Esophagus muscularis mucosa (tissue), 4 donors: ENCODE results near the gene F11R. TPM values are rescaled to one million over a fixed set of nuclear protein-coding genes. Genes with fewer than 3 reads are reported as not detected.

ENCODE experiments used
- DNase-seq: peaks from one replicate; pipeline ENCODE4 v3.0.0-alpha.2; 2017; ENCODE audit errors: extremely low spot score
- H3K27ac ChIP-seq, 4 donors: fragments of 200-600 bp; sonication (generic); replicated peaks in 1 of 4; 1 replicate in 3 of 4; 2 replicates in 1 of 4; pipeline ENCODE4 v1.5.1; 2016 to 2019; ENCODE audit warnings: mild to moderate bottlenecking in 1 of 4
- H3K27me3 ChIP-seq, 4 donors: fragments of 200-600 bp; sonication (generic); one replicate each; pipeline versions ENCODE4 v1.5.1 to v1.6.0; 2016 to 2019
- H3K36me3 ChIP-seq, 4 donors: fragments of 200-600 bp; sonication (generic); one replicate each; pipeline ENCODE4 v1.5.1; 2016 to 2019
- H3K4me1 ChIP-seq, 4 donors: fragments of 200-600 bp; sonication (generic); one replicate each; pipeline ENCODE4 v1.5.1; 2016 to 2019
- H3K4me3 ChIP-seq, 4 donors: fragments of 200-600 bp; sonication (generic); 1 replicate in 2 of 4; 2 replicates in 2 of 4; pipeline ENCODE4 v1.5.1; 2016 to 2019; ENCODE audit warnings: mild to moderate bottlenecking in 4 of 4, moderate library complexity in 1 of 4
- H3K9me3 ChIP-seq, 4 donors: fragments of 200-600 bp; sonication (generic); 1 replicate in 3 of 4; 2 replicates in 1 of 4; pipeline ENCODE4 v1.5.1; 2016 to 2019
- CTCF ChIP-seq, 3 experiments: fragments of 200-600 bp in 2 of 3; fragments of 450-650 bp in 1 of 3; sonication (generic) in 2 of 3; IDR thresholded peaks; one replicate each; pipeline ENCODE4 v1.5.1; 2017 to 2019; ENCODE audit warnings: antibody characterized with exemption in 3 of 3, mild to moderate bottlenecking in 2 of 3, moderate library complexity in 1 of 3
- EP300 ChIP-seq: sonication (generic); formaldehyde crosslinking; IDR thresholded peaks from one replicate; pipeline ENCODE4 v1.6.1; 2017; ENCODE audit warnings: antibody characterized with exemption
- POLR2A ChIP-seq: fragments of 450-650 bp; IDR thresholded peaks from one replicate; pipeline ENCODE4 v1.6.1; 2017; ENCODE audit warnings: antibody characterized with exemption, moderate library complexity, mild to moderate bottlenecking, low read depth
- POLR2AphosphoS5 ChIP-seq, 2 donors: sonication (generic); formaldehyde crosslinking; IDR thresholded peaks; one replicate each; pipeline ENCODE4 v1.6.1; 2017; ENCODE audit warnings: antibody characterized with exemption in 2 of 2
- WGBS: methylation state at CpG from one replicate; pipeline ENCODE4 v1.1.5; 2018; 5-methylcytosine and 5-hydroxymethylcytosine counted together
- intact Hi-C: fragments of 100-400 bp; cut with DNase I; formaldehyde crosslinking; loops from one replicate; pipeline ENCODE4 v1.15.1; 2023
- total RNA-seq, 4 donors: library from RNA; depleted of rRNA; stranded (reverse); fragments of >200 nt; gene quantifications; one replicate each; pipeline versions ENCODE4 v1.1.0 to v1.2.1, GENCODE V29; 2016

Gene F11R
- 10 to 100 TPM in 3 of 4 donors, 1 to 10 TPM in 1; 9.1 to 17.7 (median 14.9) TPM for total RNA-seq

DNA sequence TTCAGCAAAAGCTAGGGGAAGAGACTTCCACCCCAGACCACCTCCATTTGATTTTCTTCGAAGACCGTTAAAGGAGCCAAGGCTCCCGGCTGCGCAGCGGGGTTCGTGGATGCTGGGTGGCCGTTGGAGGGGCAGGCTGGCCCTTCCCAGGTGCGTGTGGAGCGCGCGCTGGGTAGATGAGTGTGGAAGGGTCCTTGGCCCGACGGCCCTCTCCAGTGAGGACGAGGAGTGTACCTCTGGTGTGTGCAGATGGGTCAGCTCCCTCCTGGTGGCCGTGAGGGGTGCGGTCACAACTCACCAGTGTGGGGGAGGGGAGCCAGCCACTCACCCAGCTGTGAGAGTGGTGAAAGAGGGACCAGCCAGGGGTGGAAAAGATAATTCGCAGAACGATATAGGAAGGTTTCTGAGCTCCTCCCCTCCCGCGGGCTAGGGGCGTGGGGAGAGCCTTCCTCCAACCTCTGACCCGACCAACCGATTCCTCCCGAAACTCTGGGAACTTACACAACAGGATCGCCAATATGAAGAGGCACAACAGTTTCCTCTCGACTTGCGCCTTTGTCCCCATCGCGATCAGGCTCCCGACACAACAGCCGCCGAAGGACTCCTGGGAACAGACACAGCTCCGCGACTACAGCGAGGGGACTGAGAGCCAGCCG, at the start of gene F11R:
TSS of gene F11R (minus strand) at position 644 of the 656 bp plus-strand sequence. CDS start at position 565, 79 bp downstream.
- Histone ChIP-seq H3K4me1 (peaks cover 13 to 21% (median 18%) of the 10 kb centered on the region in 4 donors), H3K36me3 (no peaks in the 10 kb centered on the region), H3K9me3 (no peaks in the 10 kb centered on the region), H3K4me3 (peak within 1 kb of the TSS; percentile 56 to 62 (median 56)), H3K27ac (peak within 1 kb of the TSS; percentile 56 to 73 (median 64)), H3K27me3 (peaks cover 0 to 44% (median 11%) of the 10 kb centered on the region in 4 donors)
- no peak for DNase-seq
- TF ChIP-seq EP300 (no peak), CTCF (IDR thresholded peaks at IDR 0.05) (no peak), POLR2AphosphoS5 (IDR thresholded peaks at IDR 0.05) (peak in 1 of 2 donors; percentile 59), POLR2A (no peak)
- intact Hi-C loops: no loop called here
- 6% methylated on average over 32 of the region's 36 CpGs for WGBS

DNA sequence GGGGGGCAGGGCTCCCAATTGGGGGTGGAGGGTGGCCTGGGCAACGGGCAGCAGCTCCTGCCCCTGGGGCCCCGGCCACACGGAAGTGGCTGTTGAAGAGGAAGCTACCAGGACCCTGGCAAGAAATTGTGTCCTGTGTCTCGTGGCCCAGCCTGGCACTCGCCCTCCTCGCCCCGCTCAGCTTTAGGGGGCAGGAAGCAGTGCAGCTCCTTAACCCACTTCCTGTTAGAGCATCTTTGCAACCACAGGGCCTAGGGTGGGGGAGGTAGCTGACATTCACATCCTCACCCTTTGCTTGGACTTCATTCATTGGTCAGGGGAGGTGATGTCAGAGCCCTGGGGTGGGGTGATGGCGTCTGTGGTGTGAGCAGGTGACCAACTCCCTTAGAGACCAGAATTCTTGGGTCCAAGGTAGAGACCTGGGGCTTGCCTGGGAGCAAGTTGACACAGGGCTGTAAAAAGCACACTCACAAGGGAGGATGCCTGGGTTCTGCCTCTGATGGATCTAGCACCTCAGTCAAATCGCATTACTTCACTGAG, 48.8 kb upstream of the F11R start, which contains the start of gene ARHGAP30:
TSS of gene ARHGAP30 (minus strand) at position 161 of the 540 bp plus-strand sequence. CDS start 267 bp downstream, outside the sequence.
- peak within 1 kb of the TSS; percentile 31 to 58 (median 54) for H3K27ac ChIP-seq
- intact Hi-C loops: no loop called here
- H3K27me3 ChIP-seq: peaks cover 0 to 20% (median 0%) of the 10 kb centered on the region in 4 donors
- no peak for TF ChIP-seq POLR2A
- TF ChIP-seq POLR2AphosphoS5 (IDR thresholded peaks at IDR 0.05): peak; percentile 28 to 38
- no peak for TF ChIP-seq EP300
- H3K4me1 ChIP-seq: no peaks in the 10 kb centered on the region
- peak within 1 kb of the TSS; percentile 38 to 53 (median 40) for H3K4me3 ChIP-seq
- no peak for DNase-seq
- 76% methylated on average over 9 of the region's 9 CpGs for WGBS
- no peaks in the 10 kb centered on the region for H3K9me3 ChIP-seq
- H3K36me3 ChIP-seq: no peaks in the 10 kb centered on the region

DNA sequence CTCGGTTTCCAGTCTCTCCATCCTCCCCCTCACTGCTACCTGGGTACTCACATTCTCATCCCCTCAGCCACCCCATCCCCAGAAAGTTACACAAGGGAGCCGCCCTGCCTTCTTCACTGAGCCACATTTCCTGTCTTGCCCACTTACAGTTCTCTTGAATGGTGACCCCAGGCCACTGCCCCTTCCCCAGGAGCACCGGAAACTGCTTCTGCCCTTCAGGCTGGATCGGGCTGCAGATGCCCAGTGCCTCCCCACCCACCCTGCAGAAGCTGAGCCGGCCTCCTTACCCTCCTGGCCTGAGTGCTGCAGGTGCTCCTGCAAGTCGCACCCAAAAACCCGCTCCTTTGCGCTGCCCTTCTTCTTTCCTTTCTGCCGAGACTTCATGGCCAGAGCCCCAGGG, 48.3 kb upstream of the F11R start:
- no peaks in the 10 kb centered on the region for H3K9me3 ChIP-seq
- H3K4me1 ChIP-seq: no peaks in the 10 kb centered on the region
- peaks cover 0 to 21% (median 0%) of the 10 kb centered on the region in 4 donors for H3K27me3 ChIP-seq
- WGBS: 82% methylated on average over 9 of the region's 9 CpGs
- H3K4me3 ChIP-seq: peak overlapping the region; percentile 38 to 53 (median 40)
- intact Hi-C loops: no loop called here
- no peaks in the 10 kb centered on the region for H3K36me3 ChIP-seq
- TF ChIP-seq POLR2AphosphoS5 (IDR thresholded peaks at IDR 0.05) (no peak), POLR2A (no peak), CTCF (IDR thresholded peaks at IDR 0.05) (no peak), EP300 (no peak)
- no peak for DNase-seq
- peak overlapping the region; percentile 31 to 58 (median 54) for H3K27ac ChIP-seq

GRCh38 chr1:161068306-161069234, 47.6 kb upstream of the F11R start:
- Histone ChIP-seq H3K27me3 (peaks cover 0 to 21% (median 0%) of the 10 kb centered on the region in 4 donors), H3K36me3 (no peaks in the 10 kb centered on the region), H3K9me3 (no peaks in the 10 kb centered on the region), H3K27ac (peak overlapping the region; percentile 31 to 58 (median 54)), H3K4me1 (no peaks in the 10 kb centered on the region), H3K4me3 (peak overlapping the region; percentile 38 to 53 (median 40))
- DNase-seq: no peak
- TF ChIP-seq EP300 (no peak), POLR2A (no peak), CTCF (IDR thresholded peaks at IDR 0.05) (no peak), POLR2AphosphoS5 (IDR thresholded peaks at IDR 0.05) (no peak)
- 69% methylated on average over 10 of the region's 10 CpGs for WGBS
- intact Hi-C loops: no loop called here
